GM19452 (cell line): Measurements from ENCODE around the gene FAM221B.

Source experiments
- ATAC-seq: cut with Tn5 transposase; IDR thresholded peaks from one replicate; pipeline ENCODE4 v1.9.1; 2021; ENCODE audit not compliant: unreplicated experiment

Gene FAM221B

GRCh38 chr9:35792024-35792813 lies 36.3 kb downstream of the FAM221B start:
- no peak for ATAC-seq

- ATAC-seq, result no peak
Measured at GRCh38 chr9:35791297-35791921, 37.1 kb downstream of the FAM221B start, which contains the start of gene NPR2. Gene NPR2, plus strand, starts transcription at chr9:35791591. Its CDS starts 818 bp downstream, at chr9:35792409.

- ATAC-seq, result no peak
Measured at GRCh38 chr9:35790385-35791296, 37.9 kb downstream of the FAM221B start.

DNA sequence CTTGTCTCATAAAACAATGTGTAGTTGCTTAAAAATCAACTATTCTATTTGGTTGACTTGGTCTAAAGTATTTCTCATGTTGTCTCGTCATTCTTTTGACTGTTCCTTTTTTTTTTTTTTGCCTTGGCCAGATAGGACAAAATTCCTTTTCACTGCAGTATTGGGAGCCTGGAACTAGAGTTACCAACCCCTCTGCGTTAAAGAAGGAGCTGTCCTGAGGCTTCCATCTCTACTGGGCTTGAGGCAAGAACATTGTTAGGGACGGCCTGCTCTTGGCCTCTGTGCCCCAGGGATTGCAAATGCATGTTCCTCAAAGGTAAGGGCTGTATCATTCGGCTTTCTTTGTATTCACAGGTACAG lies 38.5 kb downstream of the FAM221B start:
- no peak for ATAC-seq

GRCh38 chr9:35789541-35789940 lies 39.0 kb downstream of the FAM221B start:
- no peak for ATAC-seq

GRCh38 chr9:35783418-35783817 lies 45.1 kb downstream of the FAM221B start:
- ATAC-seq, result no peak

GRCh38 chr9:35781066-35781465 lies 47.5 kb downstream of the FAM221B start:
- no peak for ATAC-seq

DNA sequence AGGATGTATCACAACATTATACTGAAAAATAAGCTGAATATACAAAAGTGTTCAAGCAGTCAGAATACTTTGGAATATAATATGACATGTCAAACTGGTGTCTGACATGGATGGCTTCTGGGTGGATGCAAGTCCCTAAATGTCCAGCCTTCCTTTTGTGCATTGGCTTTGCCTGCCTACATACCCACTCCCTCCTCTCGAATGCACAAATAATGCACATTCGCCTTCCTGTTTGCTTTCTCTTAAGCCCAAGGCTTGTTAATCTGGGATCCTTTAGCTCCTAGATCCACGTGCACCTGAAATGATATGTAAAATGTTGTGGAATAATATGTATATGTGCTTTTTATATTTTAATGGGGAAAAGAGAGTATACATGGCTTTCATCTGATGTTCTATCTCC lies 50.0 kb downstream of the FAM221B start:
- no peak for ATAC-seq

GRCh38 chr9:35776018-35776417 lies 52.5 kb downstream of the FAM221B start:
- no peak for ATAC-seq

DNA sequence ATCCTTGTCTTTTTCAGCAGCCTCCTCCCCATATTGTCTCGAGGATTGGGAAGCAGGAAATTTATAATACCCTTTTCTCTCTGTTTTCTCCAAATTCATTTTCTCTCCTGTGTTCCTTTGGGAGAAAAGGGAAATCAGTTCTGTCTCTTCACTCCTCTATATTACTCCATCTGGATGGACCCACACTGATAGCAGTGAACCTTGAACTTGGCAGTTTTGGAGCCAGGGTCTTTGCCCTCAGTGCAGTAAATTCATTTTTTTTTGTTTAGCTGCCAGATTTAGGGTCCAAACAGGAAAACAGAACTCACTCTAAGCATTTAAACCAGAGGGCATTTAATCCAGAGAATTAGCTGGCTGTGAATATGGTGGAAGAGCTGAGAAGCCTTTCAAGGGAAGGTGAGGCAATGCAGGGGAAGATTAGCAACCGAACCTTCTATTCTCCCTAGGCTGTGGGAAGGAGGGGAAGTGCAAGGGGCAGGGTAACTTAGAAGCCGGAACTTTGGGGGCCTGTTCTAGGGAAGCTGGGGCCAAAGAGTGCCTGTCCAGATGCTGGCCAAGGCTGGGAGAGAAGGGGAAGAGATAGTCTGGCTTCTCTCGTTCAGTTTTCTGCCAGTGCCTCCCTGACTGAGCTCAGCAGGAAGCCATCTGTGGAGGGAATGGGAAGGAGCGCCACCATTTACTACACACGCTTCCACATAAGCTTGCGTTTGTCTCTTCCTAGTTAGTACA lies 53.5 kb downstream of the FAM221B start:
- ATAC-seq, result no peak

DNA sequence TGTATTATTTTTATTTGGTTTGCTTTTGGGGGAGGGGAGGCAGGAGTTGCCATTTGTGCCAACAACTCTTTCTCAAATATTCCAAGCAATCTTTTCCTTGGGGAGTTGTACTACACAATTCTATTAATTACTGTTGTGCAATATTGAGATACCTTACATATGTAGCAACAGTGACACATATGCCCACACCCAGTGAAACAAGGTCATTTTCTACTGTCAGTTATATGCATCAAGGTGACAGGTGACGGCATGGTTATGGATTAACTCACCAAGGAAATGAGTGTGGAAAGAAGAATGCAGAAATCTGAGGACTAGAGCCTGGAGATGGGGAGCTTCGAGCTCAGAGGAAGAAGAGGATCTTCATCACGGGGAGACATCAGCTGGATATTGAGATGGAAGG lies 56.6 kb downstream of the FAM221B start:
- no peak for ATAC-seq

GRCh38 chr9:35771534-35771933 lies 57.0 kb downstream of the FAM221B start:
- no peak for ATAC-seq

DNA sequence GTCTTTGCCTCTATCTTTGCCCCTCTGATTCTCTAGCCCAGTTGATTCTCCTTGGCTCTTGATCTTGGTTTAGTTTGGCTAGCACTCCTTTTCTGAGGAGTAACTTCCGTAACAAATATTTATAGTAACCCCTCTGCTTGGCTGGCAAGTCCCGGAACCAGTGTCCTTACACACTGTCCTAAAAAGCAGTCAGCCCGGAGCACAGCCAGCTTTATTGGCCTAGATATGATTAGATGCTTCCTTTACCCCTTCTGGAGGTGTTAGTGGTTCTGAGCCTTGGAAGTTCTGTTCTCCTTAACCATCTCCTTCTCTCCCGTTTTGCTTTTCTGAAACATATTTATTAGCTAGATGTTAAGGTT lies 57.5 kb downstream of the FAM221B start:
- no peak for ATAC-seq

- no peak for ATAC-seq
Measured at GRCh38 chr9:35769763-35770162, 58.8 kb downstream of the FAM221B start.

- ATAC-seq, result no peak
Measured at GRCh38 chr9:35767458-35767857, 61.1 kb downstream of the FAM221B start.

DNA sequence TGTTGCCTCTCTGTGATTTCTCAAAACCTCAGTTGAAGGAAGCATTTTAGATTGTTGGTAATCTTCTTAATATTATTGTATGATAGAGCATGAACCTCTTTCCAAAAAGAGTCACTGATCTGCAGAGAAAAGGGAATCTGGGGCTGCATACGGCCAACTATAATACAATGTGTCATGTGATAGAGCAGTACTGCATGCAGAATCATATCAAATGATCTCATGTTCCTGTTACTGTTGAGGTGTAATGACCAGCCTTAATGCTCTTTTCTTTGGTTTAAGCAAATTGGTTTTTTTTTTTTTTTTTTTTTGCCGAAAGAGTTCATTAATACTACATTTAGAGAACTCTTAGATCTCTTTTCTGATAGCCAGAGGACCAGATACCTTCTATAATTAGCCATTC lies 61.5 kb downstream of the FAM221B start:
- ATAC-seq, result no peak
